ENCODE data around the gene DIP2B.

- TF ChIP-seq, protein P1, sequence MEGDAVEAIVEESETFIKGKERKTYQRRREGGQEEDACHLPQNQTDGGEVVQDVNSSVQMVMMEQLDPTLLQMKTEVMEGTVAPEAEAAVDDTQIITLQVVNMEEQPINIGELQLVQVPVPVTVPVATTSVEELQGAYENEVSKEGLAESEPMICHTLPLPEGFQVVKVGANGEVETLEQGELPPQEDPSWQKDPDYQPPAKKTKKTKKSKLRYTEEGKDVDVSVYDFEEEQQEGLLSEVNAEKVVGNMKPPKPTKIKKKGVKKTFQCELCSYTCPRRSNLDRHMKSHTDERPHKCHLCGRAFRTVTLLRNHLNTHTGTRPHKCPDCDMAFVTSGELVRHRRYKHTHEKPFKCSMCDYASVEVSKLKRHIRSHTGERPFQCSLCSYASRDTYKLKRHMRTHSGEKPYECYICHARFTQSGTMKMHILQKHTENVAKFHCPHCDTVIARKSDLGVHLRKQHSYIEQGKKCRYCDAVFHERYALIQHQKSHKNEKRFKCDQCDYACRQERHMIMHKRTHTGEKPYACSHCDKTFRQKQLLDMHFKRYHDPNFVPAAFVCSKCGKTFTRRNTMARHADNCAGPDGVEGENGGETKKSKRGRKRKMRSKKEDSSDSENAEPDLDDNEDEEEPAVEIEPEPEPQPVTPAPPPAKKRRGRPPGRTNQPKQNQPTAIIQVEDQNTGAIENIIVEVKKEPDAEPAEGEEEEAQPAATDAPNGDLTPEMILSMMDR (IDR thresholded peaks at IDR 0.05) = no peak
- no peak for TF ChIP-seq POLR2A (IDR thresholded peaks at IDR 0.05)
Observed at GRCh38 chr12:50771409-50771808, 266.6 kb downstream of the DIP2B start.
